ENCODE results near the gene P3H2.
"Not testable (repeated sequence)": the region's sequence is repeated elsewhere in the genome, so short reads cannot be mapped to it uniquely, and the experiment has no call there.

The P3H2 gene, protein sequence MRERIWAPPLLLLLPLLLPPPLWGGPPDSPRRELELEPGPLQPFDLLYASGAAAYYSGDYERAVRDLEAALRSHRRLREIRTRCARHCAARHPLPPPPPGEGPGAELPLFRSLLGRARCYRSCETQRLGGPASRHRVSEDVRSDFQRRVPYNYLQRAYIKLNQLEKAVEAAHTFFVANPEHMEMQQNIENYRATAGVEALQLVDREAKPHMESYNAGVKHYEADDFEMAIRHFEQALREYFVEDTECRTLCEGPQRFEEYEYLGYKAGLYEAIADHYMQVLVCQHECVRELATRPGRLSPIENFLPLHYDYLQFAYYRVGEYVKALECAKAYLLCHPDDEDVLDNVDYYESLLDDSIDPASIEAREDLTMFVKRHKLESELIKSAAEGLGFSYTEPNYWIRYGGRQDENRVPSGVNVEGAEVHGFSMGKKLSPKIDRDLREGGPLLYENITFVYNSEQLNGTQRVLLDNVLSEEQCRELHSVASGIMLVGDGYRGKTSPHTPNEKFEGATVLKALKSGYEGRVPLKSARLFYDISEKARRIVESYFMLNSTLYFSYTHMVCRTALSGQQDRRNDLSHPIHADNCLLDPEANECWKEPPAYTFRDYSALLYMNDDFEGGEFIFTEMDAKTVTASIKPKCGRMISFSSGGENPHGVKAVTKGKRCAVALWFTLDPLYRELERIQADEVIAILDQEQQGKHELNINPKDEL

GRCh38 chr3:190120269-190121060, at the start of gene P3H2:
Gene P3H2, minus strand, starts transcription at chr3:190120897. Its CDS starts 166 bp downstream, at chr3:190120731.
- no peak for DNase-seq (ENCODE audit: low read depth)

DNA sequence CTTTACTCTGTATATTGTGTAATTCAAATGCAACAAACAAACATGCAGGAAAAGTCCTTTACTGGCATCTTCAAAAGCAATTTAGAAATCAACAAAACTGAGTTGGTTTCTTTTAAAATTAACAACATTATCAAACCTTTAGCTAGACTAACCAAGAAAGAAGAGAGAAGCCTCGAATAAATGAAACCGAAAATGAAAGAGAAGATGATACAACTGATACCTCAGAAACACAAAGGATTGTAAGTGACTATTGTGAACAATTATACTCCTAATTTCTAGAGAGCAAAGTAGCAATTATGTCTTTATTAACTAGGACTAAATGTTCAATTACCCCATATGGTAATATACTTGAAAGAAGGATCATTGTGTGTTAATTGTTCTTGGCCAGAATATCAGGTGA, 49.2 kb upstream of the P3H2 start:
- DNase-seq (ENCODE audit: low read depth): no peak

DNA sequence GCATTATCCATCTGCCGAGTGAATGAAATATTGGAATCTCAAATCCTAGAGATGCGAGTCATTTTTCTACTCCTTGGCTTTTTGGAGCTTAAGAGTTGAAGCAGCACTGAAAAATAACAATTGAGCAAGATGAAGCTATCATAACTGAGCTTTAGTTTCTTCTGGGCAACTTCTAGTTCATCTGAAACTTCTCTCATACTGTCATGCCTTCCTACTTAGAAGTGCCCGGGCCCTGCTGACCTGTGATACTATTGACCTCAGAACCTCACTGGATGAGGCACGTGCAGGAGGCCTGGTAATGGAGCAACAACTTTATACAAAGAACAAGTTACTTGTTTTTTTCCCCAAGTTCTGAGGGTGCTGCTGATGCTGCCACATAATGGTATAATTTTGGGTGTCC, 48.5 kb upstream of the P3H2 start:
- no peak for DNase-seq (ENCODE audit: low read depth)

- no peak for DNase-seq (ENCODE audit: low read depth)
Observed at GRCh38 chr3:190167936-190168680, 47.4 kb upstream of the P3H2 start.

GRCh38 chr3:190166948-190167347, 46.3 kb upstream of the P3H2 start:
- DNase-seq (ENCODE audit: low read depth): no peak

- DNase-seq (ENCODE audit: low read depth): no peak
Observed at GRCh38 chr3:190165253-190165652, 44.6 kb upstream of the P3H2 start.

GRCh38 chr3:190162013-190162412, 41.3 kb upstream of the P3H2 start:
- DNase-seq (ENCODE audit: low read depth): not testable (repeated sequence)

DNA sequence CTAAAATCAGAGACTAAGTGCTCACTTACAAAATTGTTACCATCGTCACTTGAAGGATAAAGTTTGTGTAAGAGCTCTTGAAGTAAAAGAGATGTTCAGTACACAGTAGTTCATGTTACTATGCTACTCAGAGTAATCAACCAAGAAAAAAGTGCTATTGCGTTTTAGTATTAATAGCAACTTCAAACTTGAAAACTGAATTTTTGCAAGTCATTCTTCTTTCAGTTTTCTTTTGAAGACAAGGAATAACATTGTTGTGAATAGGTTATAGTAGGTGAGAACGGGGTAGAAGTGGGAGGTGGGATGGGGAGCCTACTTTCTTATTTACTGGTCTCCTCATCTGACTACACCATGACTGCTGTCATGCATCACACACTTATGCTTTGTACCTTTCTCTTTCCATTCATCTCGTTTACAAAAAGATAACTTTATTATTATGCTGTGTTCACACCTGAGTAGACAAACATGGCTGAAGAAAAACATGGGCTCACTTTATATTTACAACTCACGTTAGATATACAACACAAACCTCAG, 39.3 kb upstream of the P3H2 start:
- no peak for DNase-seq (ENCODE audit: low read depth)

DNA sequence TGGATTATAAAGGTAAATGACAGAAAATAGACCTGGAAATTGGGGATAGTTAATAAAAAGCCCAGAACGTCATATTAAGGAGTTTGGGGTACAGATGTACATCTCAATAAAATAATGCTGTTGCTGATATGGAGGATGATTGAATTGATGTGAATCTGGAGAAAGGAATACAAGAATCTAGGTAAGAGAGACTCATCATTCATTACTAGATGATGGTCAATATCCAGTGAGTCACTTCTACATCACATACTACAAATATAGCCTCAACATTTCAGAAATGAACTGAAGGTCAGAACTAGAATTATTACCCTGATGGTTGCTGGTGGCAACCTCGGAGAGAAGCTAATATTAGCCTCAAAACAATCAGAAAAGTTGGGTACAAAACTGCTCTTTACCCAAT, 37.6 kb upstream of the P3H2 start:
- DNase-seq (ENCODE audit: low read depth): no peak

DNA sequence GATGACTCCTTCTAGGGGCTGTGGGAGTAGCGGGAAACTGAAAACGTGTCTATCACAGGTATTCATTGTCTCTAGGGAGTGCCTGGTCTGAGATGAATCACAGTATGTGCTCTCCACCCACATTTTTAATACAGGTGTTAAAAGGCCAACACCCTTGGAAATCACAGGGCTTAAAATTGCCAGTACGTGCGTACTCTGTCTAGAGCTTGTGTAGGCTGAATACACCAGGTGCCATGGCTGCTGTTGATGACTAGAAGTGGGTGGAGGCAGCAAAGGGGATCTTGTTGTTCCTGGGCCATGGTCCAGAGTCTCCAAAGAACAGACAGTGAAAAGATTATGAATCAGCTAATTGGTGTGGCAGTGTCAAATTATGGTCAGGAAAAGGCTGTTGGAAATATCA, 35.1 kb upstream of the P3H2 start:
- no peak for DNase-seq (ENCODE audit: low read depth)

GRCh38 chr3:190150681-190151080, 30.0 kb upstream of the P3H2 start:
- no peak for DNase-seq (ENCODE audit: low read depth)

DNA sequence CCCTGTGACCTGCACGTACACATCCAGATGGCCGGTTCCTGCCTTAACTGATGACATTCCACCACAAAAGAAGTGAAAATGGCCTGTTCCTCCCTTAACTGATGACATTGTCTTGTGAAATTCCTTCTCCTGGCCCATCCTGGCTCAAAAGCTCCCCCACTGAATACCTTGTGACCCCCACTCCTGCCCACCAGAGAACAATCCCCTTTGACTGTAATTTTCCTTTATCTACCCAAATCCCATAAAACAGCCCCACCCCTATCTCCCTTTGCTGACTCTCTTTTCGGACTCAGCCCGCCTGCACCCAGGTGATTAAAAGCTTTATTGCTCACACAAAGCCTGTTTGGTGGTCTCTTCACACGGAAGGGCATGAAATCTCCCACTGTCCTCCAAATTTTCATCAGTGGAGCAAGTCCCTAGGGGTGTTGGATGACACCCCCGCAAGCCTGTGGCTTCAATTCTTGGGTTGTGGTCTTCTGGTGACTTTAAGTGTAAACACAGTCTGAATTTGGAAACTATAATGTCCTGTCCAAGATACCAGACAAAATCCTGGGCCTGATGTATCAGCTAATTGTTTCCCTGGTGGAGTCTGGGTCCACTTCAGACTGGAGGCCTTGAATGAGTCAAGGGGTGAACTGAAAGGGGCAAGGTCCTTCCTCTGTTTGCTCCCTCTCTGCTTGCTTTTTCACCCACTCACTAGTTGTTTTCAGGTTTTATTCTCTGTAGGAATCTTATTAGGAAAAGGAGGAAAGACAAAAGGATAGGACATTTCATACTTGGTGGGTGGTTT, 29.3 kb upstream of the P3H2 start:
- not testable (repeated sequence) for DNase-seq (ENCODE audit: low read depth)

GRCh38 chr3:190144793-190145192, 24.1 kb upstream of the P3H2 start:
- DNase-seq (ENCODE audit: low read depth): not testable (repeated sequence)

DNA sequence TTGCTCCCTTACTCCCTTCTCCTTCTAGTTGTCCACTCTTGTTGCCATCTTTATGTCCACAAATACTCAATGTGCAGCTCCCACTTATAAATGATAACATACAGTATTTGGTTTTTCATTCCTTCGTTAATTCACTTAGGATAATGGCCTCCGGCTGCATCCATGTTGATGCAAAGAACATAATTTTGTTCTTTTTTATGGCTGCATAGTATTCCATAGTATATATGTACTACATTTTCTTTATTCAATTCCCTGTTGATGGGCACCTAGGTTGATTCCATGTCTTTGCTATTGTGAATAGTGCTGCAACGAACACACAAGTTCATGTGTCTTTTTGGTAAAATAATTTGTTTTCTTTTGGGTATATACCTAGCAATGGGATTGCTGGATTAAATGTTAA, 21.3 kb upstream of the P3H2 start:
- DNase-seq (ENCODE audit: low read depth): no peak

- DNase-seq (ENCODE audit: low read depth): no peak
Observed at GRCh38 chr3:190139365-190139764, 18.7 kb upstream of the P3H2 start.

- DNase-seq (ENCODE audit: low read depth): no peak
Observed at GRCh38 chr3:190132371-190132770, 11.7 kb upstream of the P3H2 start.

DNA sequence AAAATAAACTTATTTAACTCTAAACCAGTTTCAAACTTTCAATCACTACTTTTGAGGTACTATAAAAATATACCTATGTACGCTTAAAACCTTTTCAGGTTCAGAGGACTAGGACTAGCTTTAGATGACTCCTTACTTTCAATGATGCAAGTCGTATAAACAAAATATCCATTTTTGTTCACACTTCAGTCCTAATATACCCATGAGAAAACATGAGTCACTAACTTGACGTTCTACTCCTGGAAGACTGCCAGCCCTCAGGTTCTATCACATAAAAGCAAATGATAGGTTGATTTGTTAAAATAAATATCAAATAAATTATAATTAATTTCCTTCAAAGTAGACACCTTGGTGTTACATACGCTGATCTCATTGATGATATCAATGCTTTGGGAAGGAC, 10.6 kb upstream of the P3H2 start:
- no peak for DNase-seq (ENCODE audit: low read depth)

DNA sequence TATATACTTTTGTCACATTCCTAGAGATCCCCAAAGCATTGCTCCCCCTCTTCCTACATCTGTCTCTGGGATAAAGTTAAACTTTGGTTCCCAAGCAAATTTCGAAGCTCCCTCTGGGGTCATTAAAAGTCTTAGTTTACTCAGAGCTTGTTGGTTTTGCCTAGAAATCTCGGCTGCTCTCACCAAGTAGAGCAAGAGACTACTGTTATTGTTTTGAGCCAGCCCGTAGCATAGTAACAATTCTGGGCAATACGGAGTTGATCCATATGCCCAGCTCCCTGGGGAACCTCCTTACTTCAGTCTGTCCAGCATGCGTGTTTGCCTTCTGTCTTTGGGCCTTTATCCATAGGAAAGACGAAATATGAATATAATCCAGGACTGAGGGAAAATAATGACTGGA, 10.0 kb upstream of the P3H2 start:
- DNase-seq (ENCODE audit: low read depth): no peak

GRCh38 chr3:190130037-190130436, 9.3 kb upstream of the P3H2 start:
- no peak for DNase-seq (ENCODE audit: low read depth)

DNA sequence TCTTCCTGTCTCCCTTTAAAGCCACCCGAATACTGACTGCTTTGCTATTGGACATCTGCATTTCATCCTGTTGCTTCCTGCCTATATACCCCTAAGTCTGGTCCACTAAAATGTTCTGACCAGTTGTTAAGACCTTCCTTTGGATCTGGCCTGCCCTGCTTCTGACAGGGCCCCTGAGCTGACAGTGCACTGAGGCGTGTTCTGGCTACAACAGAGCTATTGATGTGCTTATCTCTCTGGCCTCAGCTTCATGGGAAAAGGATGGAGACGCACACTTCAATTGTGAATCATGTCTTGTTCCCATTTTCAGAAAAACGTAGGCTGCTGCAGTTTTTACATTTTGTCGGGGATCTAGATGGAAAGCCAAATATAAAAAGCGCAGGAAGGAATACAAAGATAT, 7.1 kb upstream of the P3H2 start:
- no peak for DNase-seq (ENCODE audit: low read depth)

- DNase-seq (ENCODE audit: low read depth): no peak
Observed at GRCh38 chr3:190127195-190127594, 6.5 kb upstream of the P3H2 start.

Data from stimulated activated CD8-positive, alpha-beta memory T cell treated with anti-CD3 and anti-CD28 coated beads, Interleukin-15, amount 100 ng/mL, for 1 hour (primary cell).